ENCODE measurements around the gene CWH43.

CWH43 gene

GRCh38 chr4:48985976-48986653, at the start of gene CWH43:
TSS of gene CWH43 (plus strand) at chr4:48986275. CDS start at chr4:48986430, 155 bp downstream.
- DNase-seq (ENCODE audit: low spot score), result no peak
- TF ChIP-seq CTCF (IDR thresholded peaks at IDR 0.05; ENCODE audit: borderline replicate concordance, control extremely low read depth, extremely low read depth, insufficient read depth, missing control alignments), result no peak
- in situ Hi-C loops (cut with MboI; ENCODE audit: low sequenced_read_pairs, unreplicated experiment), result no loop called here

- no peak for TF ChIP-seq CTCF (IDR thresholded peaks at IDR 0.05; ENCODE audit: borderline replicate concordance, control extremely low read depth, extremely low read depth, insufficient read depth, missing control alignments)
- DNase-seq (ENCODE audit: low spot score), result no peak
- in situ Hi-C loops (cut with MboI; ENCODE audit: low sequenced_read_pairs, unreplicated experiment), result no loop called here
These were observed 49.0 kb upstream of the CWH43 start for GRCh38 chr4:48937033-48937432.

- TF ChIP-seq CTCF (IDR thresholded peaks at IDR 0.05; ENCODE audit: borderline replicate concordance, control extremely low read depth, extremely low read depth, insufficient read depth, missing control alignments), result no peak
- in situ Hi-C loops (cut with MboI; ENCODE audit: low sequenced_read_pairs, unreplicated experiment), result no loop called here
- DNase-seq (ENCODE audit: low spot score), result no peak
These were observed 47.2 kb upstream of the CWH43 start for GRCh38 chr4:48938831-48939230.

DNA sequence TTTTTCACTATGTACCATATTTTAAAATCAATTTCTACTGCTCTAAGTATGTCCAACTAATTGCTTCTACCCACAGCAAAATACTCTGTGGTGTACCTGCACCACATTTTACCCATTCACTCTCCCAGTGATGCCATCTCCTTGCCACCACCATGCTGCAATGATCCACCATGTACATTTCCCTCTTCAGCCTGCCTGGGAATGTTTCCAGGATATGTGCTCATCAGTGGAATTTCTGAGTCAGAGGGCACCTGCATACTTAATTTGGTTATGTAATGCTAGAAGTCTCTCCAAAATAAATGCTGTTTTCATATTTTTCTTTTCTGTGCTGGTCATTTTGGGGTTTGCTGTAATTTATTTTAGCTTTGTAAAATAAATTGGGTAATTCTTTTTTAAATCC, 46.3 kb upstream of the CWH43 start:
- DNase-seq (ENCODE audit: low spot score), result no peak

DNA sequence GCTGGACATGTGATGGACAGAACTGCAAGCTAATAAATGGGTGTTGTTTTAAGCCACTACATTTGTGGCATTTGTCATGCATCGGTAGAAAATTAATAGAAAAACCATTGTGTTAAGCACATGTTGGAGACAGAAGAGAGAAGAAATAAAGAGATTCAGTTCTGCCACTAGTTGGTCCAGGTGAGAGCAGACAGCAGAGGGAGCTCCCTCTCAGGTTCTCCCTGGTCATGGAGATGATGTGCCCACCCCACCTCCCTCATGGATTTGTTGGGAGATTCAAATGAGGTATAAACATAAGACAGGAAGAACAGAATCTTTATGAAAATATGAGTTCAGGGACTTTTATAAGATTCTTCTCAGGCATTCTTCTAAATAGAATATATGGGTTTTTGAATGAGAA, 42.7 kb upstream of the CWH43 start:
- DNase-seq (ENCODE audit: low spot score), result no peak
- TF ChIP-seq CTCF (IDR thresholded peaks at IDR 0.05; ENCODE audit: borderline replicate concordance, control extremely low read depth, extremely low read depth, insufficient read depth, missing control alignments), result no peak

More for the DNA sequence above, 46.3 kb upstream of the CWH43 start:
- in situ Hi-C loops (cut with MboI; ENCODE audit: low sequenced_read_pairs, unreplicated experiment), result no loop called here
- TF ChIP-seq CTCF (IDR thresholded peaks at IDR 0.05; ENCODE audit: borderline replicate concordance, control extremely low read depth, extremely low read depth, insufficient read depth, missing control alignments), result no peak

DNA sequence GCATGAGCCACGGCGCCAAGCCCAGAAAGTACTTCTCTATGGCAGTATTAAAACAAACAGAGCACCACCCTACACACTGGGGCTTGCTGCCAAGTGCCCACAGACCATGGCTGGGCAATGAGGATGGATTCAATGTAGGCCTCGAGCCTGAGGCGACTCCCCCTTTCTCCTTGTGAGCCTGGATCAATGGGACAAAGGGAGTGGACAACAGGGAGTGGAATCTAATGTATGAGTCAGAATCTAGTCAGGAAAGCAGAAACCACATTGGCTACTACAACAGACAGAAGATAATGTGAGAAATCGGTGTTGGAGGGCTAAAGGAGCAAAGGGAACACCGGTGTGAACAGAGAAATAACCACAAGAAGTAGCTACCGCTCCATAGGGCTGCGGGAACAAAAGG, 41.8 kb upstream of the CWH43 start:
- DNase-seq (ENCODE audit: low spot score), result no peak
- in situ Hi-C loops (cut with MboI; ENCODE audit: low sequenced_read_pairs, unreplicated experiment), result no loop called here
- no peak for TF ChIP-seq CTCF (IDR thresholded peaks at IDR 0.05; ENCODE audit: borderline replicate concordance, control extremely low read depth, extremely low read depth, insufficient read depth, missing control alignments)

More for the DNA sequence above, 42.7 kb upstream of the CWH43 start:
- in situ Hi-C loops (cut with MboI; ENCODE audit: low sequenced_read_pairs, unreplicated experiment), result no loop called here

All from GM13976 (cell line).